Thoracic aorta (tissue), 2 donors: ENCODE results near the gene STK38L. TPM values are rescaled to one million over a fixed set of nuclear protein-coding genes. Genes with fewer than 3 reads are reported as not detected.
A peak's percentile ranks its signal among the peaks of the same experiment; 100 is the strongest.

Experiments used
- ATAC-seq: fragments of 150-250 bp; one replicate; pipeline ENCODE4 v1.8.0; 2017; ENCODE audit warnings: low read depth; ENCODE audit not compliant: insufficient number of reproducible peaks, low FRiP score
- DNase-seq: peaks from one replicate; pipeline ENCODE4 v3.0.0-alpha.2; 2020; ENCODE audit warnings: low spot score
- H3K27ac ChIP-seq, 2 donors: fragments of 200-600 bp; sonication (generic); 1 replicate in 1 of 2; 2 replicates in 1 of 2; pipeline ENCODE4 v1.5.1; 2016; ENCODE audit warnings: mild to moderate bottlenecking in 2 of 2, moderate library complexity in 2 of 2
- H3K27me3 ChIP-seq: fragments of 200-600 bp; sonication (generic); replicated peaks from 2 replicates; pipeline ENCODE4 v1.6.0; 2016; ENCODE audit warnings: mild to moderate bottlenecking; ENCODE audit not compliant: insufficient read depth
- H3K36me3 ChIP-seq: fragments of 200-600 bp; sonication (generic); one replicate; pipeline ENCODE4 v1.5.1; 2016
- H3K4me1 ChIP-seq, 2 donors: fragments of 200-600 bp; sonication (generic); 1 replicate in 1 of 2; 2 replicates in 1 of 2; pipeline versions ENCODE4 v1.5.1 to v1.6.0; 2016; ENCODE audit warnings: low read depth in 2 of 2, mild to moderate bottlenecking in 1 of 2; ENCODE audit not compliant: control insufficient read depth in 1 of 2
- H3K4me3 ChIP-seq: fragments of 200-600 bp; sonication (generic); 2 replicates; pipeline ENCODE4 v1.5.1; 2016; ENCODE audit warnings: mild to moderate bottlenecking
- H3K9me3 ChIP-seq: fragments of 200-600 bp; sonication (generic); 2 replicates; pipeline ENCODE4 v1.5.1; 2016
- CTCF ChIP-seq: fragments of 200-600 bp; sonication (generic); IDR thresholded peaks from one replicate; pipeline ENCODE4 v1.5.1; 2019; ENCODE audit warnings: antibody characterized with exemption
- total RNA-seq, 2 donors: library from RNA; depleted of rRNA; stranded (reverse); fragments of >200 nt; gene quantifications; one replicate each; pipeline versions ENCODE4 v1.1.0 to v1.2.3, GENCODE V29; 2016

The STK38L gene
- total RNA-seq, 2 donors from 2014 or later: 216 to 227 TPM

GRCh38 chr12:27330846-27331245 lies 86.8 kb downstream of the STK38L start:
- Histone ChIP-seq H3K4me3 (peak overlapping the region; percentile 12), H3K27me3 (no peaks in the 10 kb centered on the region), H3K27ac (peak overlapping the region in 1 of 2 donors; percentile 36), H3K9me3 (no peaks in the 10 kb centered on the region), H3K4me1 (peaks cover 5 to 32% of the 10 kb centered on the region in 2 donors), H3K36me3 (peaks cover 17% of the 10 kb centered on the region)
- ATAC-seq (no peak), DNase-seq (no peak)
- TF ChIP-seq CTCF: no peak

- H3K36me3 ChIP-seq: peaks cover 13% of the 10 kb centered on the region
- H3K9me3 ChIP-seq: no peaks in the 10 kb centered on the region
- TF ChIP-seq CTCF: no peak
- H3K4me1 ChIP-seq: peaks cover 5 to 32% of the 10 kb centered on the region in 2 donors
- H3K27me3 ChIP-seq: no peaks in the 10 kb centered on the region
- H3K27ac ChIP-seq: peak overlapping the region in 1 of 2 donors; percentile 36
- DNase-seq: no peak
- peak overlapping the region; percentile 12 for H3K4me3 ChIP-seq
- peak; percentile 67 for ATAC-seq
These were observed 87.3 kb downstream of the STK38L start for GRCh38 chr12:27331291-27331926.

GRCh38 chr12:27331927-27332324 lies 87.8 kb downstream of the STK38L start:
- DNase-seq (no peak), ATAC-seq (no peak)
- Histone ChIP-seq H3K36me3 (peaks cover 8% of the 10 kb centered on the region), H3K9me3 (no peaks in the 10 kb centered on the region), H3K4me1 (peaks cover 5 to 32% of the 10 kb centered on the region in 2 donors), H3K4me3 (peak overlapping the region; percentile 76), H3K27ac (peak overlapping the region in 1 of 2 donors; percentile 18), H3K27me3 (no peaks in the 10 kb centered on the region)
- no peak for TF ChIP-seq CTCF

DNA sequence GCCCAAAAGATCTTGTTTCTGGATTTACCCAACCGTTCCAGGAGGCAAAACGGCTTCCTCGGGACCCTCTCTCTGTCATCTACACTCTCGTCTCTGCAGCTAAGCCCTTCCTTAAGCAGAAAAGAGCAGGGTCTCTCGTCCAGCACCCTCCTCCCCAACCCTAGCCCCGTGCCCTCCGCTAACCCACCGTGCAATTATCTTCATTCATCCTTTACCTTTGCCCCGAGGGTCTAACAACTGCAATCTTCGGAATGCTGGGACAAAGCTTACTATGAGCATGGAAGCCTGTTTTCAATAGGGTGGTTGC lies 88.3 kb downstream of the STK38L start:
- DNase-seq (no peak), ATAC-seq (no peak)
- Histone ChIP-seq H3K36me3 (peaks cover 6% of the 10 kb centered on the region), H3K9me3 (no peaks in the 10 kb centered on the region), H3K4me1 (peaks cover 5 to 32% of the 10 kb centered on the region in 2 donors), H3K27me3 (no peaks in the 10 kb centered on the region), H3K4me3 (peak overlapping the region; percentile 76), H3K27ac (no peak overlapping the region)
- TF ChIP-seq CTCF: no peak

- peak; percentile 25 for ATAC-seq
- no peak for TF ChIP-seq CTCF
- H3K27me3 ChIP-seq: no peaks in the 10 kb centered on the region
- DNase-seq: no peak
- H3K36me3 ChIP-seq: peaks cover 1% of the 10 kb centered on the region
- H3K4me1 ChIP-seq: peaks cover 5 to 32% of the 10 kb centered on the region in 2 donors
- H3K4me3 ChIP-seq: peak within 1 kb of the TSS; percentile 76
- peak within 1 kb of the TSS in 1 of 2 donors; percentile 42 for H3K27ac ChIP-seq
- H3K9me3 ChIP-seq: no peaks in the 10 kb centered on the region
These were observed 88.8 kb downstream of the STK38L start, which contains the start of gene BMAL2 for GRCh38 chr12:27332714-27333402. BMAL2 (plus strand) TSS chr12:27332836; CDS start chr12:27333073, 237 bp downstream.
